ENCODE data around the gene SLFNL1.

- TF ChIP-seq POLR2A (IDR thresholded peaks at IDR 0.05; ENCODE audit: low read depth, low read length) (no peak), POLR2AphosphoS5 (IDR thresholded peaks at IDR 0.05; ENCODE audit: low read depth, low read length) (no peak; the same call in 1 of the 2 replicates), TAF1 (IDR thresholded peaks at IDR 0.05; ENCODE audit: borderline replicate concordance, low read depth, low read length) (no peak)
These were observed 14.3 kb downstream of the SLFNL1 start for GRCh38 chr1:41006942-41007865.
